GM12872 (cell line): ENCODE data around the gene ROPN1L.

Experiments
- CTCF ChIP-seq: IDR thresholded peaks from 3 replicates; pipeline ENCODE4 v1.5.1; 2011; ENCODE audit warnings: low read depth, mild to moderate bottlenecking, low read length, moderate library complexity; ENCODE audit not compliant: insufficient read depth

Gene ROPN1L

GRCh38 chr5:10467281-10468198 lies 25.9 kb downstream of the ROPN1L start:
- TF ChIP-seq CTCF, result no peak

- no peak for TF ChIP-seq CTCF
These were observed 26.6 kb downstream of the ROPN1L start for GRCh38 chr5:10468256-10468655.

GRCh38 chr5:10469253-10470050 lies 27.8 kb downstream of the ROPN1L start:
- no peak for TF ChIP-seq CTCF

- no peak for TF ChIP-seq CTCF
These were observed 29.0 kb downstream of the ROPN1L start for GRCh38 chr5:10470669-10471068.

- no peak for TF ChIP-seq CTCF
These were observed 30.0 kb downstream of the ROPN1L start for GRCh38 chr5:10471677-10472076.

GRCh38 chr5:10474521-10475075 lies 32.9 kb downstream of the ROPN1L start:
- no peak for TF ChIP-seq CTCF
